Stimulated activated CD8-positive, alpha-beta memory T cell treated with anti-CD3 and anti-CD28 coated beads, Interleukin-15, amount 100 ng/mL, for 24 hours (primary cell): Measurements from ENCODE around the gene NUDT16L1.

Experiments
- DNase-seq: peaks from one replicate; pipeline ENCODE4 v3.0.0-alpha.2; 2020; ENCODE audit warnings: low read depth

Gene NUDT16L1

DNA sequence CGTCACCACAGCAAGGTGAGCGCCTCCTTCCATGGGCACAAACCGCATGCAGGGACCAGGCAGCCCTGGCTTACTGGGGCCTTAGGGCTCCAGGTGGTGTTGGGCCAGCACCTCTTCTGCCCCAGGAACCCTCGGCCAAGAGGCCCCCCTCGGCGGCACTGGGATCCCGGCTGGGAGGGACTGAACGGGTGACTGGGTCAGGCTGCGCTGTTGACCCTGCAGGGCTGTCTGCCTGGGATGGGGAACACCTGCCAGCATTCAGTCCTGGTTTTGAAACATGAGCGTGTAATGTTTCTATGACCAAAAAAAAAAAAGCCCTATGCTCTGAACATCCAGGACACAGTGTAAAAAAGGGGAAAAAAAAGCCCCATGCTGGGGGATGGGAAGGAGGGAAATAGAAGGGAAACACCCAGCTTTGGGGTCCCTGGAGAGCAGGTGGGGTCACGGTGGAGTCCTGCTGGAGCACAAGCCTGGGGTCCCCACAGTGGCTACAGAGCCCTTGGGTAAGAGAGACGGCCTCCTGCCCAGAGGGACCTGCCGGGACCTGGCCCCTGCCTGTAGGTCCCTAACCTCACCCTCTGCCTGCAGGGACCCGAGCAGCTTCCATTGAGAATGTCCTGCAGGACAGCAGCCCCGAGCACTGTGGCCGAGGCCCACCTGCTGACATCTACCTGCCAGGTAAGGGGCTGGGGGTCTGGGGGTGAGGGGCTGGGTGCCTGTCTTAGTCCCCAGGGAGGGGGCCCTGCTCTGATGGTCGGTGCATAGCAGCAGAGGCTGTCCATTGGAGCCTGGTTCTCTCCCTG is 9.9 kb upstream of the NUDT16L1 start:
- DNase-seq, result no peak

DNA sequence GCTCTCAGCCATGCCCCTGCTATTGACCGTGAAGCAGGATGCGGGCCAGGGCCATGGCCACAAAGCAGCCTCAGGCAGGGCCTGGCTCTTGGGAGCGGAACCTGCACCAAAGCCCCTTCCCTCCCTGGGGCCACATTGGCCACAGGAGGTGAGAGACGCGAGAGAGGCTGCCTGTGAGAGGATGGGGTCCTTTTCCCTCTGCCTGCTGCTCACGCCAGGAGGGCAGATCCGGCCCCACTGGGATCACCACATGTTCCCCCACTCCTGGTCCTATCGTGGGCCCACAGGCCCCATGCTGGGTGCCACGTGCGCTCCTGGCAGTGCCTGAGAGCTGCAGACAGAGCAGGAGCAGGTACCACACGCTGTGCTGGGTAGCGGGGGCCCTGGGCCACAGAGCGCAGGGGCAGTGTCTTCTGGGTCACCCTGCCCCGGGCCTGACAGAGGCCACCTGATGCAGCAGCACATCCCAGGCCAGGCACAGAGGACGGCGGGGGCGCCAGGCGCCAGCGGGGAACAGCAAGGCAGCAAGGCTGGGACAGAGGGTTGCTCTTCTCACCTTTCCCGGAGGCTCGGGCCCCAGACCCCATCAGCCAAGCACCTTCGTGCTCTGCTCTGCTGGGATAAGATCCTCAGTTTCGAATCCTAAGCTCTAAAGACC is 9.2 kb upstream of the NUDT16L1 start:
- no peak for DNase-seq

DNA sequence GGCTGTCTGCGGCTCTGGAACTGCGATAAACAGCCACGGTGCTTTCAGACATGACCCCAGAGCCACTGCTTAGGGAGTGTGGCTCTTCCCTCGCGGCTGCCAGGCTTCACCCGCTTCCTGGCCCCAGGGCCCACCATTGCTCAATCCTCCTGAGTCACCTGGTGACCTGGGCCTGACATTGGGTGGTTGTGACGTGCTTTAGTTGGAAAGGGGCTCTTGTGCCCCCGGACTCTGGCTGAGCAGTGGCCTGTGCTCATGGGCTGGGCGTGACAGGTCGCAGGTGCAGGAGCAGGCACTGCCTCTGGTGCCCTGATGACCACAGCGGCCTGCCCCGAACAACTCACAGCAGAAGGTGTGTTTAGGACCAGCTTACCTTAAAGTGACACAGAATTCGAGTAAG is 8.6 kb upstream of the NUDT16L1 start:
- DNase-seq, result no peak

DNA sequence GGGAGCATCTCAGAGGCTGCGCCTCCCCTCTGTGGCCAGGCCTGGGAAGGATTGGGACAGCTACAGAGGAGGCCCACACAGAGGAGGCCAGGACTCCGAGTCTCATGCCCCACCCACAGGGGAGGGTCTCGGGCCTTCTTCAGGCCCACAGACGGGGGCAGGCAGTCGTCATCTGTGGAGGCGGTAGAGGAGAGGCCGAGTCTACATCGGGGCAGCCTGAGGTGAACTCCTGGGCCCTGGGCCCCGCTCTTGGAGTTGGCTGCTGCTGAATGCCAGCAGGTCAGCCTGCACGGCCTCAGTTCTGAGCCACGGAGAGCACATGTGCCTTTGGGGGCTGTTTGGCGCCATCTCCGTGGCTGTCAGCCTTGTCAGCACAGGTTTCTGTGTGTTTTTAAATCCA is 8.1 kb upstream of the NUDT16L1 start:
- DNase-seq, result no peak

DNA sequence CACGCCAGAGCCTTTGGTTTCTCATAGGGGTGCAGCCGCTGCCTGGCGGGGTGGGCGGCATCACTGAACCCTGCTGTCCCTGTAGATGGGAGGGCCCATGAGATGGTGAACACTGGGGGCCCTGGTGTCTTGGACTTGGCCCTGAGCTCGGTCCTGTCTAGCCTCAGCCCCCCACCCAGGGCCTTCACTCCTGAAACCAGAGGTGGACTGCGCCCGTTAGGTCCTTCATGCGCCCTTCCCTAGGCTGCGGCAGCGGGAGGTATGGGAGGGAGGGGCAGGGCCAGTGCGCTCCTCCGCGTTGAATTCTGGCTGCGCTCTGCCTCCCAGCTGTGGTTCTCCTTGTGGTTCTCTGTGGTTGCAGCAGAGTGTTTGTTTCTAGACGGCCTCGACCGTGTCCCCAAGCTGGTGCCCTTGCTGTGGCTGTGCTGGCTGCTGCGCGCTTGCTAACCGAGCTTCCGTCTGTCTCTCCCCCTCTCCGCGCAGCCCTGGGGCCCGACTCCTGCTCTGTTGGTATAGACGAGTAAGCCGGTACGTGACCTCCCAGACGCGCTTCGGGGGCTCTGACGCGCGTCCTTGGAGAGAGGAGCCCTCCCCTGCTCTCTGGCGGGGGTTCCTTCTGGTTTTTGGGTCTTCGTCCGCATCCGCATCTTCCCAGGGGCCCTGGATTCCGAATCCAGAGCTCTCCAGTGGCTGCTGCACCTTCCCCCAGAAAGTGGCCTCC is 7.4 kb upstream of the NUDT16L1 start:
- no peak for DNase-seq

DNA sequence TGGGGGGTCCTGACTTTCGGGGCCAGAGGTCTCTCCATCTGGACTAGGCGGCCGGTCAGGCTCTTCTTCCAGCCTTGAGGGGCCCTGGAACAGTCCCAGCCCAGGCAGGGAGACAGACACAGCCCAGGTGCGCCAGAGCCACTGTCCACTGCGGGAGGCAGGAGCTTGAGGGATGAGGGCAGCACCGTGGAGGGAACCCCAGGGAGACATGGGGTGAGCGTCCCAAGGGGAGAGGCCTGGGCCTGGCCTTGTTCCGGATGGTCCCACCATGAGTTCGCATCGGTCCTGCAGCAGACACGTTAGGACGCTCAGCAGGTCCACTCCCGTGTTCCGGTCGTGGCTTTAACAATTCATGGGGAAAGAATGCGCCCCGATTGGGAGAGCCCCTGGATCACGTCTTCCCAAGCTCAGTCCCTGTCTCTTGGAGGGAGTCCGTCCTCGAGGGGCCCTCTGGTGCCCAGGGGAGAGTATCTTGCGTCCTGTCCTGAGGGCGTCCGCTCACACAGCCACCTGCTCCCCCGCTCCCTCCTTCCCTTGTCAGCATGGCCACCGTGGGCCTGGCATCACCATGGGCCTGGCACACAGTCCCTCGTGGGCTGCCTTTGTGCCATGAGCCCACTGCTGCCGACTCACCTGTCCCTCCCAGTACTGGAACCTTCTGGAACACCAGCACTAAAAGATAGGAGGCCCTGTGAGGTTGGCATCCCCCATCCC is 6.7 kb upstream of the NUDT16L1 start:
- no peak for DNase-seq

DNA sequence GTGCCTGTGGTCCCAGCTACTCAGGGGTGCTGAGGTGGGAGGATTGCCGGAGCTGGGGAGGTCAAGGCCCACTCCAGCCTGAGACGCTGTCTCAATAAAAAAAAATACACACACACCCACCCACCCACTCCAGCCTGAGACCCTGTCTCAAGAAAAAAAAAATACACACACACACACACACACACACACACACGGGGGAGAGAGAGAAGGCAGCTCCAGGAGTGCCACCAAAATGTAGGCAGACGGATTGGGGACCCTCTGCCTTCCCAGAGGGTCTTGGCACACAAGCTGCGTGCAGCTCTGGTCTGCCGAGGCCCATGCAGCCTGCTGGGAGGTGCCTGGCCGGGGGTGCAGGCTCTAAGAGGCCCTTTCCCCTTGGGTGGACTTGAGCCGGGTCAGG is 5.9 kb upstream of the NUDT16L1 start:
- DNase-seq, result no peak

DNA sequence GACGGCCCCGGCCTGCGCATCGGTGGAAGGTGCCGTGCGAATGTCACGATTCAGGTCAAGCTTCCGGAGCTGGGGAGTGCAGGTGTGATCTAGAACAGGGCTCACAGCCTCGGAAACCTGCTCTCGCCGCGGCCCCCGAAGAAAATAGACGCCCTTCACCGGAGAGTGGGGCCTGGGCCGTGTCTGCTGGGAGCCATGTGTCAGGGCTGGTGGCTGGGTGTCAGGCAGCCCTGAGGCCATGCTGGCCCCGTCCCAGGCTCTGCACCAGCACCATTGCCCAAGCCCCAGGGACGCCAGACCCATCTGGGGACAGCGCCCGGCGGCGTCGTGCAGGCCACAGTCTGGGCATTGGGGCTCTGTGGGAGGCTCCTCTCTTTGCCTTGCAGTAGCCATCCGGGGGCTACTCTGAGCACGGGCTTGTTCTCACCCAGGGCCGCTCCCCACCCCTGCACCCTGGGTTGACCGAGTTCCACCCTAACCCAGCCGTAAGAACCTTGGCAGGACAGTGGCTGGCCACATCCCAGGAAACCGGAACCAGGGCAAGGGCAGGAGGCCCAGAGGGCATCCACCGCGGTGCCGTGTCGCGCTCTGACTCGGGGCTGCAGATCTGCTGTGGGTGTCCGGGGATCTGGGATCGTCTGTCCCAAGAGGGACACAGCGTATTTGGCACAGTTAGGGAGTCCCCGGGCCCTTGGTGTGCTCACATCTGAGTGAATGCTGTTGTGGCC is 5.3 kb upstream of the NUDT16L1 start:
- DNase-seq, result no peak

DNA sequence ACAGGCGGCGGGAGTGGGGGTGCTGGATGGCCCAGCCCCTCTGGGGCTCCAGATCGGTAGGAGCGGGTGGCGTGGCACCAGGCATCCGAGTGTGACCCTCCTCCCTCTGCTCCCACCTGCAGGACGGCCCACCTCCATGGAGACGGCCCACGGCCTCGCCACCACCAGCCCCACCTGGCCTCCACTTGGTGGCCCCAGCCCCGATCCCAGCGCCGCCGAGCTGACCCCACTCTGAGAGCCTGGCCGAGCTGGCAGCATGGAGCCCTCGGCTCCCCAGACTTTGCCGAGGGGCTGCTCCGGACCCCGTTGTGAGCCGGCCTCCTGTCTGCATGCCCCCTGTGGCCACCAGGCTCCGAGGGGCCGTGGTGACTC is 4.7 kb upstream of the NUDT16L1 start:
- no peak for DNase-seq

DNA sequence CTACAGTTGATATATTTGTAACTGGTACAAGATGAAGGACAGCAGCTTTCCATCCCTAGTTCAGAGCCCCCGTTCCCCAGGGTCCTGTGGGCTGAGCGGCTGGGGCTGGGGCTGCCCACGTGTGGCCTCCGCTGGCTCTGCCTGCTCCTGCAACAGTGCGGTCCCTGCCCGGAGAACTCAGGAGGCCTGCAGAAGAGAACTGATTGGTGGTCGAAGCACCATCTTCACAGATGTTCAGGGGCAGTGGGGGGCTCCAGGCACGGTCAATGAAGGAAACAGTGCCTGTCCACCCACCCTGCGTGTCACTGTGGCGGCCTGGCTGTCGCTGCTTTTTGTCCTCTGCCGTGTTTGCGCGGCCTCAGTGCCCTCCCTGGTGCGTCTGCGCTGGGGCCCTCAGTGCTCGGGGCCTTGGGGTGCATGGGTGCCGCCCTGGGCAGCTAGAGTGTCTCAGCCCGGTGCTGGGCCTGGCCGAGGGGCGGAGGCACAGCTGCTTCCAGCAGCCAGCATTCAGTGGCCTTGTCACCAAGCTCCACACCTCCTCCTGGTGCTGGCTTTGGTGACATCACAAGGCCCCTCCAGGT is 4.2 kb upstream of the NUDT16L1 start:
- no peak for DNase-seq

DNA sequence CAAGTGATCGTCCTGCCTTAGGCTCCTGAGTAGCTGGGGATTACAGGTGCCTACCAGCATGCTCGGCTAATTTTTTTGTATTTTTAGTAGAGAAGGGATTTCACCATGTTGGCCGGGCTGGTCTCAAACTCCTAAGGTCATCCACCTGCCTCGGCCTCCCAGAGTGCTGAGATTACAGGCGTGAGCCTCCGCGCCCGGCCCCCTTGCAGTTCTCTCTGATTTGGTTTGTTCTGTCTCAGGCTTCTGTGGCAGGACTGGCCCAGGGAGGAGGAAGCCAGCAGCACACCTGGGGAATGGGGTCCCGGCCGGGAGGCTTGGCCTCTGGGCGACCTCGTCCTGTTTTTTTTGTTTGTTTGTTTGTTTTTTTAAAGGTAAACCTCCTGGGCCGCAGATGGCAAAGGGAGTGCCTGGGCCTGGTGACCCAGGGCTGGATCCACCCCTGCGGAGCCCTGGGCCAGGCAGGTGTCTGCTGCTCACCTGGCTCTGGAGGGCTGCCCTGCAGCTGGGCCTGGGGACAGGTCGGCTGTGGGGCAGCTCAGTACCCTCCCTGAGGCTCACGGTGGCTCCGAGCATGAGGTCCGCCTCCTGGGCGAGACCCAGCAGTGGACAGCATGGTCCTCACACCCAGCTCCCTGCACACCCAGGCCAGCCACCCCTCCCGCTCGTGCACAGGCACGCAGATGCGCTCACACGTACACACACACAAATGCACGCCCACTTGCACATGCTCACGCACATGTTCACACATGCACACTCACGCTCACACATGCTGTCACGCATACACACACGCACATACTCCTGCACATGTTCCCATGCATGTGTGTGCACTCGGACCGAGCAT is 3.3 kb upstream of the NUDT16L1 start:
- DNase-seq, result no peak

DNA sequence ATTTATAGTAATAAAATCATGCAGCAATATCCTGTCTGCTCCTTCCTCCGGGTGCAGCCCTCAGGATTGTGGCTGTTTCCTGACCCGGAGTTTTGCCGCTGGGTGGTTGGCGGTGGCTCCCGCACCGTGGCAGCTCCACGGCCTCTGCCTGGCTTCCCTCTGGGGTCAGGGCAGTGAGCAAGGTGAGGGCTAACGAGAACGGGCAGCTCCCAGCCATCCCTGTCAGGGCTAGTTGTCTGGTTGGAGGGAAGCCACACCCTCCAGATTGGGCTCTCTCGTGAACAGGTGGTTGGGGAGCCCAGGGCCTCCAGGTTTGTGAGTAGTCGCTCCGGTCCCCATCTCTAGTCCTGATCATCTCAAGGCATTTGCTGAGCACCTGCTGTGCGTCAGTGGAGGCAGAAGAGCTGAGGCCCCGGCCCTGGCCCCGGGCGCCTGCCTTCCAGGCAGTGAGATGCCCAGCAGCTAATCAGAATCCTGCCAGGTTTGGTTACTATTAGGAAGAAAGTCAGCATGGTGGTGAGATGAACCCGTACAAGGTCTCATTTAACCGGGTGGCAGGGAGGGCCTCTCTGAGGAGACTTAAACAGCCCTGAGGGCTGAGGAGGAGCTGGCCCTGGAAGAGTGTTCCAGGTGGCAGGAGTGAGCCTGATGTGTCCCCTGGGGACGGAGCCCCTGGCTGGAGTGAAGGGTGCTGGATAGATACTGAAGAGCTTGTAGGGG is 2.3 kb upstream of the NUDT16L1 start:
- DNase-seq, result no peak

DNA sequence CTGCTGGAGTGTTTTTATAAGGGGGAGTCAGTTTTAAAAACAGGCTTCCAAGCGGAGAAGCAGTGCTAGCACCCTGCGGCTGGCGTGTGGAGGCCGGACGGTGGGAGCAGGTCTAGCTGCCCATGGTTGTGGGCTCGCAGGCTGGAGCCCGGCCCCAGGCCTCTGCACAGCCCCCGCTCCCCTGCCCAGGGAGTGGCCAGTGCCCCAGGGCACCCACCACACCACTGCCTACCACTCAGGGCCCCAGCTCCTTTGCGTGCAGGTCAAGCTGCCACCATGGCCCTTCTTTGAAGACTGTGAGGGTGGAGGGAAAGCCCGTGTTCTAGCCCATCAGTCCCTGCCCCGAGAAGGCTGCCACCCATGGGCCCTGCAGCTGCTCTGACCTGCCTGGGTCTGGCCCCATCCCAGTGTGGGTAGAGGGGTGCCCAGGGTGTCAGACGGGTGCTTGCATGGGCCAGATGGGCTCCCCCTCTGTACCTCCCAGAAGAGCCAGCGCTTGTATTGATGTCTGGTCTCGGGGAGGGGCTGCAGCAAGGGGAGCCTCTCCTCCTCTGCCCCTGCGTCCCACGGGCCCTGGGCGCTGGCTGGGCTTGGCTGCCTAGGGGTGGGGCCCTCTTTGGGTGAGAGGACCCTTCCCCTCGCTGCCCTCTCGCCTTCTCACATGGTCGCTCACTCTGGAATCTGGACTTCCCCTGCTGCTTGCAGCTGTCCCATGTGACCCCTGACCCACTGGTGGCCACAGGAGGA is 1.5 kb upstream of the NUDT16L1 start:
- DNase-seq, result no peak

DNA sequence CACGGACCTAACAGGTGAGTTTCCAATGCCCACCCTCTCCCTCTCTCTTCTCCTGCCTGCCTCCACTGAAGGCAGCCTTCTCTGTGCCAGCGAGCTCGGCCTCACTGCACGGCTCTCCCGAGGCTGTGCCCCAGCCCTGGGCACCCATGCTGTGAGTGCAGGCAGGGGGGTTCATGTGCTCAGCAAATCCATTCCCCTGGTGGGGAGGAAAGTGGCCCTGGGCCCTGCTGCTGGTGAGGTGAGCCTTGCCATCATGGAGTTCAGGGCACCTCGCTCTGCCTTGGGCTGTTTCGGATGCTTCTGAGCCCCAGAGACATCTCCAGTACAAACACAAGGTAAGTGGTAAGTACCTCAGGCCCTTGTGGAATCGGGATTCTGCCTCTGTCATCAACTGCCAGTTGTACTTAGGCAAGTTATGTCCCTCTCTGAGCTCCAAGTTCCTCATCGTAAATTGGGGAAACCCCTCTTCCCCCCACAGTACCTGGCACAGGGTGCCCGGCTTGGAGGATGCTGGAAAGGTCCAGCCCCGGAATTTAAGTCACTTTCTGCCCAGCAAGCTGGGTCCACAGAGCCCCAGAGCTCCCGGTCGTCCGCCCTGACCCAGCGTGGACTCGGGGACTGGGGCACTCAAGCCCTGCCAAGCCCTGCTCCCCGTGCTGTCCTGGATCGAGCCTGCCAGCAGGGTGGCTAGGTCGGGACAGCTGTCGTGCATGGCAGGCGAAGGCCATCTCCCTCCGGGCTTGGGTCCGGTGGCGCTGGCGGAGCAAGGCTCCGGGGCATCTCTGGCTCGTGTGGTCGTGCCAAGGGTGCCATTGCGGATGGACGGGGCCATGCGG is 684 bp upstream of the NUDT16L1 start:
- DNase-seq, result no peak

DNA sequence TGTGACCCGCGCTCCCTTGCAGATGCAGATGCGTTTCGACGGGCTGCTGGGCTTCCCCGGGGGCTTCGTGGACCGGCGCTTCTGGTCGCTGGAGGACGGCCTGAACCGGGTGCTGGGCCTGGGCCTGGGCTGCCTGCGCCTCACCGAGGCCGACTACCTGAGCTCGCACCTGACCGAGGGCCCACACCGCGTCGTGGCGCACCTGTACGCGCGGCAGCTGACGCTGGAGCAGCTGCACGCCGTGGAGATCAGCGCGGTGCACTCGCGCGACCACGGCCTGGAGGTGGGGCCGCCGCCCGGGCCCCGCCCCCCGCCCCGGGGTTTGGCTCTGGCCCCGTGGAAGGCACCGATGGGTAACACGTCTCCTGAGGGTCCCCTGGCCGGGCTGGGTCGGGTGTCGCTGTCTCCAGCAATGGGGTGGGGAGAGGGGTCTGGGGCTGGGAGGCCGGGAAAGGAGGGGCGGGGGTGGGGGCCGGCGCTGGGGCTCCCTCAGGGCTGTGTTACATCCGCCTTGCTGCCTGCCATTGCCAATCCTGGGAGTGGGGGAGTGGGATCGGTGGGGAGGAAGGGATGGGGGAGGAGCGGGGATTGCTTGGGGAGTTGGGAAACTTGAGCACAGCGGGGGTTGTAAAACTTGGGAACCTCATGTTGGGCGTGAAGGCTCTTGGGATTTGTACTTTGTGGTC is 737 bp downstream of the NUDT16L1 start:
- no peak for DNase-seq

DNA sequence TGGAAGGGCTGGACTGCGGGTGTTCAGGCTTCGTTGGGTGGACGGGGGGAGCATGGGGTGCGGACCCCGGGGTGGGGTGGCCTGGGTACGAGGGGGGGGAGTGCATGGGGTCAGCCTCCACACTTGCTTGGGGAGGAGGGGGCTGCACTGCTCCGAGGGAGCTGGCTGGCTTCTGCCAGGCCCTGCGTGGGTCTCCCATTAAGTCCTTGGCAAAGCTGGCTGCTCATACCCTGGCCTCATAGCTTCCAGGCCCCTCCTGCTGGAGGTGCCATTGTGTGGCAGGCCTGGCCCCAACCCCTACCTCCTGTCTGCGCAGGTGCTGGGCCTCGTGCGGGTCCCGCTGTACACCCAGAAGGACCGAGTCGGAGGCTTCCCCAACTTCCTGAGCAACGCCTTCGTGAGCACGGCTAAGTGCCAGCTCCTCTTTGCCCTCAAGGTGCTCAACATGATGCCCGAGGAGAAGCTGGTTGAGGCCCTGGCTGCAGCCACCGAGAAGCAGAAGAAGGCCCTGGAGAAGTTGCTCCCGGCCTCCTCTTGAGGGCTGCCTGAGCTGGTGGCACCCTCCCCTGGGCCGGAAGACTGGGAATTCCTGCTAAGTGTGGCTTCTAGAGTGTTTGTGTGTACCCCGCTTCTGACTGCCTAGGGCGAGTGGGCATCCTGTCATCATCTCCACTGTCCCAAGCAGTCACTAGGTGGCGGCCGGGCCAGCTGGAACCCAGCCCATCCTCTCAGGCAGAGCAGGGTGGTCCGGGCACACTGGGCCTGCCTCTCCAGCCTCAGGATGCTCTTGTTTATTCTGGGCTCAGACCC is 1.5 kb downstream of the NUDT16L1 start:
- no peak for DNase-seq
